ENCODE measurements around the gene GRID2IP. TPM values are rescaled to one million over a fixed set of nuclear protein-coding genes. Genes with fewer than 3 reads are reported as not detected.

The GRID2IP gene
- polyA plus RNA-seq, 1 experiment = not detected

DNA sequence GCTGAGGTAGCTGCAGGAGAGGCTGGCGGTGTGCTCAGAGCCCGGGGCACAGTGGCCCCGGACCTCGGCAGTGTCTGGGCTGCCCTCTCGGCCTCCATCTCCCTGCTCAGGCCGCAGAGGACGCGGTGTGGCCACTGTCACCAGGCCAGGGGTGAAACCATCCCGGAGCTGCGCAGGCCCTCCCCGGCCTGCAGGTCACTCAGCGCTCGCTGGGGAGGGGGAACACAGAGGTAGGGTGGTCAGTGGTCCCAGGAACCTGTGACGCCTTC lies 53.7 kb downstream of the GRID2IP start:
- DNase-seq (ENCODE audit: low read depth, low spot score) = no peak
- Histone ChIP-seq H3K4me3 (ENCODE audit: low read depth, low read length) (no peak overlapping the region), H3K9me3 (ENCODE audit: control insufficient read depth, insufficient read depth, low read length) (no peaks in the 10 kb centered on the region; the same call in 1 of the 2 replicates), H3K27ac (ENCODE audit: low read depth, low read length) (no peak overlapping the region), H3K27me3 (ENCODE audit: control insufficient read depth, insufficient read depth, low read length) (peaks cover 9% of the 10 kb centered on the region)
- TF ChIP-seq, protein P1, sequence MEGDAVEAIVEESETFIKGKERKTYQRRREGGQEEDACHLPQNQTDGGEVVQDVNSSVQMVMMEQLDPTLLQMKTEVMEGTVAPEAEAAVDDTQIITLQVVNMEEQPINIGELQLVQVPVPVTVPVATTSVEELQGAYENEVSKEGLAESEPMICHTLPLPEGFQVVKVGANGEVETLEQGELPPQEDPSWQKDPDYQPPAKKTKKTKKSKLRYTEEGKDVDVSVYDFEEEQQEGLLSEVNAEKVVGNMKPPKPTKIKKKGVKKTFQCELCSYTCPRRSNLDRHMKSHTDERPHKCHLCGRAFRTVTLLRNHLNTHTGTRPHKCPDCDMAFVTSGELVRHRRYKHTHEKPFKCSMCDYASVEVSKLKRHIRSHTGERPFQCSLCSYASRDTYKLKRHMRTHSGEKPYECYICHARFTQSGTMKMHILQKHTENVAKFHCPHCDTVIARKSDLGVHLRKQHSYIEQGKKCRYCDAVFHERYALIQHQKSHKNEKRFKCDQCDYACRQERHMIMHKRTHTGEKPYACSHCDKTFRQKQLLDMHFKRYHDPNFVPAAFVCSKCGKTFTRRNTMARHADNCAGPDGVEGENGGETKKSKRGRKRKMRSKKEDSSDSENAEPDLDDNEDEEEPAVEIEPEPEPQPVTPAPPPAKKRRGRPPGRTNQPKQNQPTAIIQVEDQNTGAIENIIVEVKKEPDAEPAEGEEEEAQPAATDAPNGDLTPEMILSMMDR (IDR thresholded peaks at IDR 0.05; ENCODE audit: low read depth, low read length) = no peak
- ChIA-PET CTCF (no interaction called here), POLR2A (no interaction called here)

DNA sequence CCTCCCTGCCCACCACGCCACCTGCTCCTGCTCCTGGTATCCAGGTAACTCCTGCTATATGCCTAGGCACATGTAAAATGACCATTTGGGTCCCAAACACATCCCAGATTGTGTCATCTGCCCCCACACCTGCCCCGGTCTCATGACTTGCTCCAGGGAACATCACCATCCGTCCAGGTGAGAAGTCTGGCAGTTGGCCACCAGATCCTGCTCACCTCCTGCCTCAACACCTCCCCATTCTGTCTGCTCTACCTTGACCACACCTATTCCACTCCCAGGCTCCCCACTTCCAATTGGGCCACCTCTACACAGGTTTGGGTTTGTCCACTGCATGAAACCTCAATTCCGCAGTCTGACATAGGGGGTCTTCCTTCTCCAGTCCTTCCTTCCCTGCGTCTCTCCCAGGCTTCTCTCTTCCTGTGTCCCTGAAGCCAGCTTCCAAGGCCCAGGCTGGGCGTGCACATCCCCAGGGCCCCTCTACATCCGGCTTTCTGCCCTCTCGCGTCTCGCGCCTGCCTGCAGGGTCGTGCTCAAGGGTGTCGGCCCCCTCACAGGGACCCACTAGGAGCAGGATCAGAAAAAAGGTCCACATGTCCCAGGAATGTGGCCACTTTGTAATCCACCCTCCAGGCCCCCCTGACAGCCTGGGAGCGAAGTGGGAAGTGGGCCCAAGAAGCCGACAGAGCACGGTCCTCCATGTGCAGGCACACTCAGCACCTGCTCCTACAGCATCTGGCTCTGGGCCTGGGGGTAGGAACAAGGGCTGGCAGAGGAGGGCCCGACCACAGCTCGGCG lies 54.2 kb downstream of the GRID2IP start:
- H3K27ac ChIP-seq (ENCODE audit: low read depth, low read length) = no peak overlapping the region
- DNase-seq (ENCODE audit: low read depth, low spot score) = no peak
- H3K27me3 ChIP-seq (ENCODE audit: control insufficient read depth, insufficient read depth, low read length) = peaks cover 10% of the 10 kb centered on the region
- TF ChIP-seq, protein P1 (IDR thresholded peaks at IDR 0.05; ENCODE audit: low read depth, low read length) = no peak
- H3K4me3 ChIP-seq (ENCODE audit: low read depth, low read length) = no peak overlapping the region
- no peaks in the 10 kb centered on the region; the same call in 1 of the 2 replicates for H3K9me3 ChIP-seq (ENCODE audit: control insufficient read depth, insufficient read depth, low read length)
- ChIA-PET POLR2A (no interaction called here), CTCF (interaction anchor here (1.1 kb wide), 1 partner anchor 20 kb away, joined by 7 read pairs; no protein-coding TSS in a partner anchor)

DNA sequence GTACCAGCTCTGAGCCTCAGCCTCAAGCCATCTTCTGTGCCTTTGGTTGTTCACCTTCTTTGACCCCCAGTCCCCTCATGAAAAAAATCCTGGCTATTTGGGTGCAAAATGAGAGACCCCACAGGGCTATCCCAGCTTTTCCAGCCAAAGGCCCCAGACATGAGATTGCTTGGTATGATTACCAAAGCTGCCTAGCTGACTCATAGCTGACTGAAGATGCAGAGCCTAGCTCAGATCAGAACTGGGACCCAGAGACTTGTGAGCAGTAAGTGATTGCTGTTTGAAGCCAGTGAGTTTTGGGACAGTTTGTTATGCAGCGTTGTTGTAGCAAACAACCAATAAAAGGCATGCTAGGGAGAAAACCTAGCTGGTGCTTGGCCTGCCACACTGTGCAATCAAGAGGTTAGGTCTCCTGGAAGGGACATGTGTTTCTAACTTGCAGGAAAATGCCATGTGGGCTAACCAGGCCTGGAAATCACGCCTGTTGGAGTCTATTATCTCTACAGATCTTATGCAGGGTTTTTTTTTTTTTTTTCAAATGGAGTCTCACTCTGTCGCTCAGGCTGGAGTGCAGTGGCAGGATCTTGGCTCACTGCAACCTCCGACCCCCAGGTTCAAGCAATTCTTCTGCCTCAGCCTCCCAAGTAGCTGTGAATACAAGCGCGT lies 55.5 kb downstream of the GRID2IP start:
- CTCF ChIA-PET = interaction anchor here (1.1 kb wide), 1 partner anchor 21 kb away, joined by 7 read pairs; no protein-coding TSS in a partner anchor
- no peak overlapping the region for H3K4me3 ChIP-seq (ENCODE audit: low read depth, low read length)
- no peak for DNase-seq (ENCODE audit: low read depth, low spot score)
- peaks cover 11% of the 10 kb centered on the region for H3K27me3 ChIP-seq (ENCODE audit: control insufficient read depth, insufficient read depth, low read length)
- no peaks in the 10 kb centered on the region for H3K9me3 ChIP-seq (ENCODE audit: control insufficient read depth, insufficient read depth, low read length)
- H3K27ac ChIP-seq (ENCODE audit: low read depth, low read length) = no peak overlapping the region
- TF ChIP-seq, protein P1 (IDR thresholded peaks at IDR 0.05; ENCODE audit: low read depth, low read length) = no peak
- POLR2A ChIA-PET = interaction anchor here (0.6 to 0.8 kb wide), 2 partner anchors 10 to 22 kb away, joined by 3 to 7 read pairs; no protein-coding TSS in a partner anchor

DNA sequence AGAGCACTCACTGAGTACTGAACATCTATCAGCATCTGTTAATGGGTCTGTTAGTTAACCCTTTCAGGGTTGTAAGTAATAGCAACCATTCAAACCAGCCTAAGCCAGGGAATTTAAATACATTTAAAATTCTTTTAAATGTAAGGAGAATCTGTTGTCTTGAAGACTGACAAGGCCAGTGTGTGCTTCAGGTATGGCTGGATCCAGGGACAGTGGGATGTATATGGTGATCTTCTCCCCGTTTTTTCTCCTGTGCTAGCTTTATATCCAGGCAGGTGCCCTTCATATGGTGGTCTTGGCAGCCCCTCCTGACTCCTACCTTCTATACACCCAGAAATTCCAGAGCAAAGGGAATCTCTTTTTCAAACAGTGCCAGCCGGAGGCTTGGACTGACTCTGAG lies 56.9 kb downstream of the GRID2IP start:
- Histone ChIP-seq H3K27me3 (ENCODE audit: control insufficient read depth, insufficient read depth, low read length) (peaks cover 11% of the 10 kb centered on the region), H3K9me3 (ENCODE audit: control insufficient read depth, insufficient read depth, low read length) (peaks cover 3% of the 10 kb centered on the region; the same call in 1 of the 2 replicates), H3K4me3 (ENCODE audit: low read depth, low read length) (no peak overlapping the region), H3K27ac (ENCODE audit: low read depth, low read length) (no peak overlapping the region)
- TF ChIP-seq, protein P1 (IDR thresholded peaks at IDR 0.05; ENCODE audit: low read depth, low read length) = no peak
- CTCF ChIA-PET = no interaction called here
- POLR2A ChIA-PET = no interaction called here
- no peak for DNase-seq (ENCODE audit: low read depth, low spot score)

DNA sequence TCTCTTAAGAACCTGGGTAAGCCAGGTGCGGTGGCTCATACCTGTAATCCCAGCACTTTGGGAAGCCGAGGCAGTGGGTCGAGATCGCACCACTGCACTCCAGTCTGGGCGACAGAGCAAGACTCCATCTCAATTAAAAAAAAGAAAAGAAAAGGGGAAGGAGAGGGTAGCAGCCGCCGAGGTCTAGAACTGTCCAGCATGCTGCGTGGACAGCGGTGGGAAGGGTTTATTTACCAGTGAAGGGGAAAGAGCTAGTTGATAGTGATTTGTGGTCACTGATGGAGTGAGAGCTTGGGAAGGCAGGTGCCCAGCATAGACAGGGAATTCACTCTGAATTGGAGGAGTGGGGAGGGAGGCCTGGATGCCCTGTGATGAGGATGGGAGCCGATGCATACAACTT lies 60.1 kb downstream of the GRID2IP start:
- H3K27me3 ChIP-seq (ENCODE audit: control insufficient read depth, insufficient read depth, low read length) = peaks cover 11% of the 10 kb centered on the region
- DNase-seq (ENCODE audit: low read depth, low spot score) = no peak
- H3K9me3 ChIP-seq (ENCODE audit: control insufficient read depth, insufficient read depth, low read length) = peaks cover 14% of the 10 kb centered on the region
- POLR2A ChIA-PET = no interaction called here
- TF ChIP-seq, protein P1 (IDR thresholded peaks at IDR 0.05; ENCODE audit: low read depth, low read length) = no peak
- CTCF ChIA-PET = no interaction called here
- H3K27ac ChIP-seq (ENCODE audit: low read depth, low read length) = no peak overlapping the region
- H3K4me3 ChIP-seq (ENCODE audit: low read depth, low read length) = no peak overlapping the region
